ENCODE results near the gene DOCK10. TPM values are rescaled to one million over a fixed set of nuclear protein-coding genes. Genes with fewer than 3 reads are reported as not detected.
A peak's percentile ranks its signal among the peaks of the same experiment; 100 is the strongest.

Gene DOCK10
- total and polyA plus RNA-seq, 2 donors (not counting 1 experiment from before 2014, with no cell fraction given): 49.5 to 139 TPM

GRCh38 chr2:224983712-224984554 lies 58.3 kb downstream of the DOCK10 start:
- ATAC-seq (ENCODE audit: low read depth) (no peak), DNase-seq (no peak)
- Mint-ChIP-seq H3K27me3 (no peaks in the 10 kb centered on the region), H3K4me3 (peak overlapping the region; percentile 75), H3K9me3 (ENCODE audit: insufficient read depth) (no peaks in the 10 kb centered on the region), H3K4me1 (peaks cover 46% of the 10 kb centered on the region), H3K27ac (peak overlapping the region; percentile 85)
- Histone ChIP-seq H3K36me3 (replicated peaks in 1 of 2; ENCODE audit: control extremely low read depth in 1 of 2, control insufficient read depth in 1 of 2, extremely low read depth in 1 of 2, insufficient read depth in 2 of 2, low read length in 1 of 2) (no peaks in the 10 kb centered on the region), H3K9ac (ENCODE audit: low read length) (peak overlapping the region; percentile 42), H3K9me3 (ENCODE audit: control extremely low read depth in 1 of 3, control insufficient read depth in 2 of 3, insufficient read depth in 1 of 3, low read length in 2 of 3) (peaks cover 0 to 3% (median 0%) of the 10 kb centered on the region in 3 donors), H4K20me1 (ENCODE audit: control insufficient read depth, insufficient read depth, low read length, poor library complexity, severe bottlenecking) (no peaks in the 10 kb centered on the region), H3K4me1 (ENCODE audit: control insufficient read depth in 2 of 2, insufficient read depth in 2 of 2, low read length in 2 of 2) (peaks cover 30 to 35% of the 10 kb centered on the region in 2 donors), H3K27me3 (replicated peaks in 1 of 4; ENCODE audit: control extremely low read depth in 1 of 4, control insufficient read depth in 3 of 4, insufficient read depth in 4 of 4, low read length in 3 of 4) (no peaks in the 10 kb centered on the region), H3K27ac (ENCODE audit: low read length in 2 of 2) (peak overlapping the region in 1 of 2 donors; percentile 62), H3K4me2 (replicated peaks; ENCODE audit: low read depth, low read length, poor library complexity, severe bottlenecking) (peak overlapping the region; percentile 65), H2AFZ (ENCODE audit: insufficient read depth, low read depth, low read length, poor library complexity, severe bottlenecking) (peak overlapping the region; percentile 57), H3K4me3 (ENCODE audit: control extremely low read depth in 1 of 5, extremely low read depth in 1 of 5, insufficient read depth in 1 of 5, low read depth in 2 of 5, low read length in 4 of 5) (peak overlapping the region in 2 of 5 experiments; percentile 28 to 44), H3K79me2 (ENCODE audit: control insufficient read depth, insufficient read depth, low read length) (peaks cover 57% of the 10 kb centered on the region)
- WGBS (ENCODE audit: insufficient coverage): 100% methylated on average over 2 of the region's 11 CpGs
- intact Hi-C loops (cut with micrococcal nuclease): loop anchor here (1.0 to 2.0 kb wide), 2 partner anchors 7 to 15 kb away; no protein-coding TSS in a partner anchor
- ChIA-PET CTCF (interaction anchor here (0.6 to 5.2 kb wide), 7 partner anchors 9 to 699 kb away, joined by 3 to 29 read pairs (median 4); no protein-coding TSS in a partner anchor), POLR2A (interaction anchor here (0.5 to 0.9 kb wide), 2 partner anchors 11 to 15 kb away, joined by 3 to 5 read pairs; no protein-coding TSS in a partner anchor)
- TF ChIP-seq EZH2 (IDR thresholded peaks at IDR 0.05; ENCODE audit: borderline replicate concordance, insufficient read depth, low read depth, low read length, poor library complexity, severe bottlenecking): no peak
- TF ChIP-seq CTCF (IDR thresholded peaks at IDR 0.05): no peak
